GM12878 (cell line): ENCODE measurements around the gene GPR173. TPM values are rescaled to one million over a fixed set of nuclear protein-coding genes. Genes with fewer than 3 reads are reported as not detected.

Source experiments
- ATAC-seq: fragments of 200-7000 bp; cut with Tn5 transposase; 3 replicates; pipeline ENCODE4 v1.9.1; 2020; ENCODE audit warnings: mild to moderate bottlenecking, moderate library complexity
- Bru-seq: library from RNA; stranded (reverse); fragments of 400-500 nt; gene quantifications from one replicate; lab custom pipeline; 2021; lab: Mats Ljungman, UMichigan
- BruChase-seq, 2 experiments: library from RNA; stranded (reverse); fragments of 400-500 nt; gene quantifications; one replicate each; lab custom pipeline; 2021; lab: Mats Ljungman, UMichigan
- BruUV-seq: library from RNA; stranded (reverse); fragments of 400-500 nt; replicated peaks from 2 replicates; lab custom pipeline; 2021; lab: Mats Ljungman, UMichigan
- CTCF ChIA-PET: fragments of 300-600 bp; sonication (Branson Sonifier 250); formaldehyde crosslinking; extraction: SDS; loops from one replicate; lab custom pipeline; 2021; ENCODE audit warnings: inconsistent platforms; lab: Yijun Ruan, JAX
- POLR2A ChIA-PET: fragments of 350-600 bp; formaldehyde crosslinking; extraction: SDS; loops from one replicate; lab custom pipeline; 2021; ENCODE audit warnings: inconsistent platforms; lab: Charles Lee
- RAD21 ChIA-PET: fragments of 300-600 bp; sonication (Branson Sonifier 250); formaldehyde crosslinking; loops from one replicate; lab custom pipeline; 2023; ENCODE audit warnings: antibody characterized with exemption; ENCODE audit not compliant: unreplicated experiment; lab: Charles Lee
- SMC1A ChIA-PET: fragments of 300-600 bp; sonication (Branson Sonifier 250); formaldehyde crosslinking; loops from one replicate; lab custom pipeline; 2023; ENCODE audit not compliant: unreplicated experiment, uncharacterized antibody; lab: Charles Lee
- DNase-seq: peaks from one replicate; pipeline ENCODE4 v3.0.0-alpha.2; 2011; ENCODE audit warnings: low read depth, low spot score
- FAIRE-seq: peaks from 3 replicates; lab custom pipeline; 2011; peaks lifted over from hg19 to GRCh38; lab: Jason Lieb, UNC
- H2AFZ ChIP-seq: 2 replicates; pipeline ENCODE4 v1.6.0; 2011; ENCODE audit warnings: low read depth, low read length, control low read depth; ENCODE audit not compliant: control insufficient read depth
- H3K27ac ChIP-seq: 2 replicates; pipeline ENCODE4 v1.5.1; 2011; ENCODE audit warnings: control low read depth; ENCODE audit not compliant: control insufficient read depth, insufficient read depth
- H3K27me3 ChIP-seq, 2 experiments: replicated peaks in 1 of 2; 2 replicates each; pipeline versions ENCODE4 v1.6.0 to v1.6.1; 2011; ENCODE audit warnings: low read length in 1 of 2; ENCODE audit not compliant: control insufficient read depth in 2 of 2, insufficient read depth in 2 of 2
- H3K36me3 ChIP-seq, 2 experiments: 2 replicates each; pipeline ENCODE4 v1.5.1; 2011; ENCODE audit warnings: low read length in 1 of 2; ENCODE audit not compliant: control insufficient read depth in 2 of 2, insufficient read depth in 2 of 2
- H3K4me1 ChIP-seq: 2 replicates; pipeline ENCODE4 v1.6.1; 2011; ENCODE audit warnings: mild to moderate bottlenecking, low read length, moderate library complexity, mixed read lengths; ENCODE audit not compliant: control insufficient read depth, insufficient read depth
- H3K4me2 ChIP-seq: 2 replicates; pipeline ENCODE4 v1.6.0; 2011; ENCODE audit warnings: control low read depth; ENCODE audit not compliant: control insufficient read depth, insufficient read depth
- H3K4me3 ChIP-seq: fragments of 200-600 bp; sonication (generic); 2 replicates; pipeline ENCODE4 v1.5.1; 2016
- H3K79me2 ChIP-seq: 2 replicates; pipeline ENCODE4 v1.6.0; 2011; ENCODE audit warnings: low read length; ENCODE audit not compliant: control insufficient read depth, insufficient read depth
- H3K9ac ChIP-seq: 2 replicates; pipeline ENCODE4 v1.8.0; 2011; ENCODE audit warnings: low read length, control low read depth, mixed read lengths; ENCODE audit not compliant: control insufficient read depth, insufficient read depth
- H3K9me3 ChIP-seq: replicated peaks from 3 replicates; pipeline ENCODE4 v1.5.1; 2011; ENCODE audit warnings: mild to moderate bottlenecking, low read length; ENCODE audit not compliant: control insufficient read depth, insufficient read depth
- H4K20me1 ChIP-seq: 2 replicates; pipeline ENCODE4 v1.6.0; 2011; ENCODE audit not compliant: control insufficient read depth, insufficient read depth
- ATF7 ChIP-seq: fragments of 450-650 bp; IDR thresholded peaks from 2 replicates; pipeline ENCODE4 v1.6.1; 2016; ENCODE audit warnings: low read depth, mild to moderate bottlenecking
- IRF4 ChIP-seq: IDR thresholded peaks from 2 replicates; pipeline ENCODE4 v1.6.1; 2011; ENCODE audit warnings: low read depth, low read length
- KDM1A ChIP-seq: fragments of 200-600 bp; sonication (generic); IDR thresholded peaks from 2 replicates; pipeline ENCODE4 v1.6.1; 2016; ENCODE audit warnings: borderline replicate concordance
- MEF2B ChIP-seq: fragments of 450-650 bp; IDR thresholded peaks from 2 replicates; pipeline ENCODE4 v1.6.1; 2018; ENCODE audit warnings: mild to moderate bottlenecking, moderate library complexity; ENCODE audit not compliant: partially characterized antibody, poor library complexity, severe bottlenecking
- POLR2A ChIP-seq: IDR thresholded peaks from 2 replicates; pipeline ENCODE4 v1.6.1; 2011; ENCODE audit warnings: low read depth, mild to moderate bottlenecking, low read length
- SMAD1 ChIP-seq: fragments of 450-650 bp; IDR thresholded peaks from 2 replicates; pipeline ENCODE4 v1.6.1; 2018; ENCODE audit warnings: mild to moderate bottlenecking, low read depth; ENCODE audit not compliant: partially characterized antibody
- SUPT20H ChIP-seq: IDR thresholded peaks from 2 replicates; pipeline ENCODE4 v1.6.1; 2011; ENCODE audit warnings: low read depth, mild to moderate bottlenecking, low read length, moderate library complexity, borderline replicate concordance; ENCODE audit not compliant: control insufficient read depth
- TAF1 ChIP-seq: IDR thresholded peaks from 2 replicates; pipeline ENCODE4 v1.6.1; 2011; ENCODE audit warnings: mild to moderate bottlenecking, low read depth, low read length, borderline replicate concordance
- TCF12 ChIP-seq: IDR thresholded peaks from 2 replicates; pipeline ENCODE4 v1.6.1; 2011; ENCODE audit warnings: low read depth, mild to moderate bottlenecking, low read length
- WGBS: methylation state at CpG from one replicate; pipeline ENCODE4 v1.1.6; 2016; ENCODE audit warnings: low lambda C conversion rate; ENCODE audit not compliant: insufficient replicate concordance, insufficient coverage; ENCODE audit errors: missing lambda C conversion rate; 5-methylcytosine and 5-hydroxymethylcytosine counted together
- in situ Hi-C: fragments of 300-500 bp; cut with MboI; formaldehyde crosslinking; loops from 9 replicates; pipeline ENCODE4 v1.14.3; 2018; ENCODE audit warnings: mixed read lengths
- intact Hi-C: fragments of 100-400 bp; cut with micrococcal nuclease; formaldehyde crosslinking; loops from one replicate; pipeline ENCODE4 v1.14.2; 2022; ENCODE audit not compliant: unreplicated experiment
- long read RNA-seq, 2 experiments: library from polyadenylated mRNA; unstranded; transcript quantifications; one replicate each; pipeline ENCODE4 v2.0.0, GENCODE V29; 2019 to 2020
- polyA minus RNA-seq, 3 experiments: library from RNA; depleted of rRNA, polyadenylated mRNA; stranded (reverse); fragments of >200 nt; gene quantifications; 2 replicates each; pipeline ENCODE4 v1.2.3, GENCODE V29; 2011
- polyA plus RNA-seq, 11 experiments: library from polyadenylated mRNA; depleted of rRNA in 4 of 11; unstranded in 6 of 11; stranded (reverse) in 5 of 11; fragments of >200 nt; fragmentation: Nextera tagmentation in 4 of 11; fragmentation: Illumina TruSeq in 1 of 11; extraction: Ambion mirVana in 4 of 11; extraction: Trizol in 1 of 11; gene quantifications; 1 replicate in 1 of 11; 2 replicates in 10 of 11; pipeline versions ENCODE4 v1.2.1 to v1.2.3, GENCODE V29; 2011 to 2016; ENCODE audit warnings: inconsistent platforms in 2 of 11, missing spikeins in 2 of 11, low read depth in 1 of 11
- total RNA-seq, 4 experiments: library from RNA; depleted of rRNA in 3 of 4; stranded (reverse); fragments of >200 nt in 3 of 4; fragmentation: Illumina TruSeq in 1 of 4; extraction: Trizol in 1 of 4; gene quantifications; 2 replicates each; pipeline versions ENCODE4 v1.2.1 to v1.2.3, GENCODE V29; 2013 to 2021
- TF ChIP-seq, protein P1 (sequence below): fragments of 450-650 bp; IDR thresholded peaks from 2 replicates; pipeline ENCODE4 v1.6.1; 2018; ENCODE audit warnings: mild to moderate bottlenecking, low read depth, moderate library complexity; ENCODE audit not compliant: partially characterized antibody
- TF ChIP-seq, protein P2 (sequence below): fragments of 450-650 bp; IDR thresholded peaks from 2 replicates; pipeline ENCODE4 v1.6.1; 2016; ENCODE audit warnings: mild to moderate bottlenecking, moderate library complexity, borderline replicate concordance

The GPR173 gene, protein sequence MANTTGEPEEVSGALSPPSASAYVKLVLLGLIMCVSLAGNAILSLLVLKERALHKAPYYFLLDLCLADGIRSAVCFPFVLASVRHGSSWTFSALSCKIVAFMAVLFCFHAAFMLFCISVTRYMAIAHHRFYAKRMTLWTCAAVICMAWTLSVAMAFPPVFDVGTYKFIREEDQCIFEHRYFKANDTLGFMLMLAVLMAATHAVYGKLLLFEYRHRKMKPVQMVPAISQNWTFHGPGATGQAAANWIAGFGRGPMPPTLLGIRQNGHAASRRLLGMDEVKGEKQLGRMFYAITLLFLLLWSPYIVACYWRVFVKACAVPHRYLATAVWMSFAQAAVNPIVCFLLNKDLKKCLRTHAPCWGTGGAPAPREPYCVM
- 0.13 TPM in 1 of 2 replicates, not detected in the other for total RNA-seq (2013; cell fraction: nucleolus; rRNA removed)
- total RNA-seq (2014; rRNA removed) (0.06 and 0.27 TPM in 2 replicates), total RNA-seq (2014; rRNA removed; fragmentation: Illumina TruSeq; extraction: Trizol) (0.04 and 0.05 TPM in 2 replicates), total RNA-seq (2021) (0.10 and 0.11 TPM in 2 replicates), polyA plus RNA-seq (2011; rRNA removed) (0.10 and 0.14 TPM in 2 replicates), polyA plus RNA-seq (2014; fragmentation: Illumina TruSeq; extraction: Trizol) (0.13 TPM in 2 replicates), polyA plus RNA-seq (2014; fragmentation: Nextera tagmentation; extraction: Ambion mirVana) (not detected), polyA plus RNA-seq (2014; rRNA removed) (0.05 and 0.24 TPM in 2 replicates), polyA plus RNA-seq (2016; fragmentation: Nextera tagmentation; extraction: Ambion mirVana) (not detected), polyA minus RNA-seq (2011; rRNA and poly(A)+ RNA removed) (0.07 and 0.21 TPM in 2 replicates), Bru-seq, nascent RNA (percentile 20 among the genes with signal in this experiment), BruChase-seq, experiment 1, labeled RNA remaining after a 6-hour chase (percentile 22 among the genes with signal in this experiment), BruChase-seq, experiment 2, labeled RNA remaining after a 2-hour chase (percentile 17 among the genes with signal in this experiment)
- 0.08 TPM for polyA plus RNA-seq (2011; ENCODE audit: low read depth)
- 0.13 and 0.25 TPM in 2 replicates for polyA plus RNA-seq (2011; cell fraction: cytosol; rRNA removed)
- 0.45 and 0.66 TPM in 2 replicates for polyA plus RNA-seq (2011; cell fraction: nucleus; rRNA removed)
- polyA plus RNA-seq (2012): 0.11 and 0.15 TPM in 2 replicates
- not detected in 2 replicates for polyA minus RNA-seq (2011; cell fraction: cytosol; rRNA and poly(A)+ RNA removed)
- under 0.01 and 0.29 TPM in 2 replicates for polyA minus RNA-seq (2011; cell fraction: nucleus; rRNA and poly(A)+ RNA removed)
- long read RNA-seq, experiment 1: 0 reads
- long read RNA-seq, experiment 2, partial matches to known transcripts: 0 of 1 reads
- long read RNA-seq, experiment 2, other reads (novel, unspliced or antisense): 1 of 1 reads

DNA sequence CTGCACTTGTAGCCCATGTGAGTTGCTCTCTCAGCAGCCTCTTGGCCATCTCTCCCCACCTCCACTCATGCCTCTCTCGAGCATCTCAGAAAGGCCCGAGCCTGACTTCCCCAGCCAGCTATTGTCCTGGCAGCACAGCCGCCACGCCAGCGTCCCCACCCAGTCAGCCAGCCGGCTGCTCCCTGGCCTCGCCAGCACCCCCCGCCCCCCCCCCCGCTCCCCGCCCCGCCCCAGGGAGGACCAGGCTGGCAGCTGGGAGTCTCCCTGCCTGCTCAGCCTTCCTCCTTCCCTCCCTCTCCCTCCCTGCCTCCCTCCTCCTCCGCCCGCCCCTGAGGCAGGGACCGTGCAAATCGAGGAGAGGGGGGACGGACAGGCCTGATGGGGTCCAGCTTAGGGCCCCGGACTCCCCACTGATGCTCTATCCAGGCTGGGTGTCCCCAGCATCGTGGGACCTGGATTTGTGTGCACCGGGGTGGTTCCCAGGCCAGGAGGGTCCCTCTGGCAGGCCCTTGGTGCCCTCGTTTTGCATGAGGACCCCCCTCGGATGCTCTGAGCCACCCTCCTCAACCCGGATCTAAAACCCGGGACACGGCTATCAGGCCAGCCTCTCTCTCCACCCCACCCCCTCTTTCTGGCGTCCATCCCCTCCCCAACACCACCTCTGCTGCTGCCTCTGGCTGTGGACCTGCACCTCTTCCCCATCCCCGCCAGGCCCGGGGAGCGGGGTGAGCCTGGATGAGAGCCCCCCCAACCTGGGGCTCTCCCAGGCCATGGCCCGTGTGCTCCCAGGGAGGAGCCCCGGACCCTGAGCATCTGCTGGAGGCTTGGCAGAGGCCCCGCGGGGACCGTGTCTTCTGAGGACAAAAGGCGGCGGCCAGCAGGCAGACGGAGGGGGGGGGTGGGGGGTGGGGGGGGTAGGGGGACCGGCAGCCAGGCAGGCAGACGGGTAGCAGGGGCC, at the start of gene GPR173:
Gene GPR173 (plus strand): TSS at position 621 of the 958 bp plus-strand sequence. CDS start 27,833 bp downstream, outside the sequence.
- H3K4me3 ChIP-seq: no peak within 1 kb of the TSS
- no peak within 1 kb of the TSS for H3K9ac ChIP-seq
- POLR2A ChIA-PET: no interaction called here
- TF ChIP-seq, protein P1, sequence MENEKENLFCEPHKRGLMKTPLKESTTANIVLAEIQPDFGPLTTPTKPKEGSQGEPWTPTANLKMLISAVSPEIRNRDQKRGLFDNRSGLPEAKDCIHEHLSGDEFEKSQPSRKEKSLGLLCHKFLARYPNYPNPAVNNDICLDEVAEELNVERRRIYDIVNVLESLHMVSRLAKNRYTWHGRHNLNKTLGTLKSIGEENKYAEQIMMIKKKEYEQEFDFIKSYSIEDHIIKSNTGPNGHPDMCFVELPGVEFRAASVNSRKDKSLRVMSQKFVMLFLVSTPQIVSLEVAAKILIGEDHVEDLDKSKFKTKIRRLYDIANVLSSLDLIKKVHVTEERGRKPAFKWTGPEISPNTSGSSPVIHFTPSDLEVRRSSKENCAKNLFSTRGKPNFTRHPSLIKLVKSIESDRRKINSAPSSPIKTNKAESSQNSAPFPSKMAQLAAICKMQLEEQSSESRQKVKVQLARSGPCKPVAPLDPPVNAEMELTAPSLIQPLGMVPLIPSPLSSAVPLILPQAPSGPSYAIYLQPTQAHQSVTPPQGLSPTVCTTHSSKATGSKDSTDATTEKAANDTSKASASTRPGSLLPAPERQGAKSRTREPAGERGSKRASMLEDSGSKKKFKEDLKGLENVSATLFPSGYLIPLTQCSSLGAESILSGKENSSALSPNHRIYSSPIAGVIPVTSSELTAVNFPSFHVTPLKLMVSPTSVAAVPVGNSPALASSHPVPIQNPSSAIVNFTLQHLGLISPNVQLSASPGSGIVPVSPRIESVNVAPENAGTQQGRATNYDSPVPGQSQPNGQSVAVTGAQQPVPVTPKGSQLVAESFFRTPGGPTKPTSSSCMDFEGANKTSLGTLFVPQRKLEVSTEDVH: no peak
- TF ChIP-seq KDM1A (no peak), TCF12 (no peak), POLR2A (no peak), SUPT20H (no peak), MEF2B (no peak), SMAD1 (no peak), IRF4 (no peak), ATF7 (no peak), TAF1 (no peak)
- TF ChIP-seq, protein P2, sequence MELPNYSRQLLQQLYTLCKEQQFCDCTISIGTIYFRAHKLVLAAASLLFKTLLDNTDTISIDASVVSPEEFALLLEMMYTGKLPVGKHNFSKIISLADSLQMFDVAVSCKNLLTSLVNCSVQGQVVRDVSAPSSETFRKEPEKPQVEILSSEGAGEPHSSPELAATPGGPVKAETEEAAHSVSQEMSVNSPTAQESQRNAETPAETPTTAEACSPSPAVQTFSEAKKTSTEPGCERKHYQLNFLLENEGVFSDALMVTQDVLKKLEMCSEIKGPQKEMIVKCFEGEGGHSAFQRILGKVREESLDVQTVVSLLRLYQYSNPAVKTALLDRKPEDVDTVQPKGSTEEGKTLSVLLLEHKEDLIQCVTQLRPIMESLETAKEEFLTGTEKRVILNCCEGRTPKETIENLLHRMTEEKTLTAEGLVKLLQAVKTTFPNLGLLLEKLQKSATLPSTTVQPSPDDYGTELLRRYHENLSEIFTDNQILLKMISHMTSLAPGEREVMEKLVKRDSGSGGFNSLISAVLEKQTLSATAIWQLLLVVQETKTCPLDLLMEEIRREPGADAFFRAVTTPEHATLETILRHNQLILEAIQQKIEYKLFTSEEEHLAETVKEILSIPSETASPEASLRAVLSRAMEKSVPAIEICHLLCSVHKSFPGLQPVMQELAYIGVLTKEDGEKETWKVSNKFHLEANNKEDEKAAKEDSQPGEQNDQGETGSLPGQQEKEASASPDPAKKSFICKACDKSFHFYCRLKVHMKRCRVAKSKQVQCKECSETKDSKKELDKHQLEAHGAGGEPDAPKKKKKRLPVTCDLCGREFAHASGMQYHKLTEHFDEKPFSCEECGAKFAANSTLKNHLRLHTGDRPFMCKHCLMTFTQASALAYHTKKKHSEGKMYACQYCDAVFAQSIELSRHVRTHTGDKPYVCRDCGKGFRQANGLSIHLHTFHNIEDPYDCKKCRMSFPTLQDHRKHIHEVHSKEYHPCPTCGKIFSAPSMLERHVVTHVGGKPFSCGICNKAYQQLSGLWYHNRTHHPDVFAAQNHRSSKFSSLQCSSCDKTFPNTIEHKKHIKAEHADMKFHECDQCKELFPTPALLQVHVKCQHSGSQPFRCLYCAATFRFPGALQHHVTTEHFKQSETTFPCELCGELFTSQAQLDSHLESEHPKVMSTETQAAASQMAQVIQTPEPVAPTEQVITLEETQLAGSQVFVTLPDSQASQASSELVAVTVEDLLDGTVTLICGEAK: no peak

More for the DNA sequence above, at the start of gene GPR173:
- RAD21 ChIA-PET: no interaction called here
- WGBS: 36% methylated on average over 19 of the region's 38 CpGs
- no peaks in the 10 kb centered on the region for H3K79me2 ChIP-seq
- H2AFZ ChIP-seq: no peak within 1 kb of the TSS
- CTCF ChIA-PET: no interaction called here
- ATAC-seq (no peak), DNase-seq (no peak), FAIRE-seq (no peak)
- no peaks in the 10 kb centered on the region for H3K9me3 ChIP-seq
- in situ Hi-C loops (no loop called here), intact Hi-C loops (no loop called here)
- no peaks in the 10 kb centered on the region for H3K36me3 ChIP-seq
- no peaks in the 10 kb centered on the region for H3K27me3 ChIP-seq
- no peak within 1 kb of the TSS for H3K4me2 ChIP-seq
- no peaks in the 10 kb centered on the region for H4K20me1 ChIP-seq
- H3K4me1 ChIP-seq: no peaks in the 10 kb centered on the region
- H3K27ac ChIP-seq: no peak within 1 kb of the TSS
- SMC1A ChIA-PET: no interaction called here
- BruUV-seq: no TSS peak
